ENCODE results near the gene PALLD.

GRCh38 chr4:168787801-168788595 is 291.1 kb downstream of the PALLD start:
- no peak for TF ChIP-seq CTCF (IDR thresholded peaks at IDR 0.05)
- no peak for TF ChIP-seq POLR2A (IDR thresholded peaks at IDR 0.05)
